Measurements from ENCODE around the gene TRHDE. TPM values are rescaled to one million over a fixed set of nuclear protein-coding genes. Genes with fewer than 3 reads are reported as not detected.

The TRHDE gene
- total and polyA plus RNA-seq, 9 of the 15 experiments (the other 6 are each of a cell fraction or from before 2014, with no cell fraction given): 0.03 to 0.29 (median 0.09) TPM

DNA sequence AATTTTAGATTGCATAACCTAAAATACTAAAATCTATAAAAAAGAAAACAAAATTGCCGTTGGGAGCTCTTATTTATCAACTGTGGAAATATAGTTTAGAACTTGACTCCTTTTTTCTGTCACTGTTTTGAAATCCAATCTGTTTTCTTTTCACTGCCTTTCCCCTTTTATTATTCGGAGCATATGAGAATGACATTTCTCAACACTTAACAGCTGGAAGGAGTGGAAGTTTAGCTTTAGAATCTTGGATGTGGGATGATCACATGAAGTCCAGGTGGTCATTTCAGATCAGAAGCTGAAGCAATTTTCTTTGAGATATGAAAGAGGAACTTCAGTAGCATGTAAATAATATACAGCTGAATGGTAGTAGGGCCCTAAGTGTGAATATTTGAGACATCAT is 16.7 kb downstream of the TRHDE start:
- Histone ChIP-seq H3K4me1 (replicated peaks in 1 of 2; ENCODE audit: control insufficient read depth in 2 of 2, insufficient read depth in 2 of 2, low read length in 2 of 2) (no peaks in the 10 kb centered on the region), H4K20me1 (replicated peaks; ENCODE audit: control insufficient read depth, insufficient read depth, low read length) (no peaks in the 10 kb centered on the region), H3K79me2 (ENCODE audit: control insufficient read depth, insufficient read depth, low read length) (no peaks in the 10 kb centered on the region), H3K36me3 (ENCODE audit: control insufficient read depth, insufficient read depth, low read length) (no peaks in the 10 kb centered on the region), H2AFZ (ENCODE audit: low read depth, low read length) (no peak overlapping the region), H3K27me3 (ENCODE audit: control insufficient read depth in 2 of 2, insufficient read depth in 2 of 2, low read length in 2 of 2) (no peaks in the 10 kb centered on the region), H3K27ac (ENCODE audit: extremely low read depth, low read depth, low read length) (no peak overlapping the region), H3K4me2 (ENCODE audit: insufficient read depth, low read length) (no peak overlapping the region), H3K9ac (ENCODE audit: insufficient read depth in 1 of 2, low read depth in 2 of 2, low read length in 2 of 2) (no peak overlapping the region), H3K9me1 (ENCODE audit: control insufficient read depth, insufficient read depth, low read length) (no peaks in the 10 kb centered on the region), H3K9me3 (replicated peaks; ENCODE audit: control insufficient read depth, insufficient read depth, low read depth, low read length) (no peaks in the 10 kb centered on the region), H3K4me3 (no peak overlapping the region)
- no TSS peak for BruUV-seq (replicated peaks)
- intact Hi-C loops (cut with micrococcal nuclease) (no loop called here), in situ Hi-C loops (cut with MboI) (no loop called here)
- WGBS (ENCODE audit: insufficient coverage, low coverage, missing lambda C conversion rate): 11% methylated on average over 2 of the region's 2 CpGs
- POLR2A ChIA-PET: no interaction called here
- DNase-seq (ENCODE audit: extremely low read depth in 1 of 4, low spot score in 3 of 4) (no peak), ATAC-seq (no peak), FAIRE-seq (no peak)
- CTCF ChIA-PET (ENCODE audit: low intra/inter-chr PET ratio): no interaction called here
- TF ChIP-seq KDM2B (CRISPR knock-in tag; IDR thresholded peaks at IDR 0.05) (no peak), RBBP5 (IDR thresholded peaks at IDR 0.05; ENCODE audit: borderline replicate concordance, insufficient read depth, low read length, poor library complexity, severe bottlenecking) (no peak), POLR2A (conservative IDR thresholded peaks at IDR 0.05) (no peak), KLF10 (CRISPR knock-in tag; IDR thresholded peaks at IDR 0.05) (no peak), ETS2 (tag; IDR thresholded peaks at IDR 0.05; ENCODE audit: borderline replicate concordance, poor library complexity, severe bottlenecking) (no peak), MTA1 (IDR thresholded peaks at IDR 0.05; ENCODE audit: borderline replicate concordance) (no peak), DNMT1 (IDR thresholded peaks at IDR 0.05) (no peak), CHD4 (IDR thresholded peaks at IDR 0.05; ENCODE audit: insufficient read depth, insufficient replicate concordance, low read depth, low read length, poor library complexity, severe bottlenecking) (no peak), ZNF217 (CRISPR knock-in tag; IDR thresholded peaks at IDR 0.05) (no peak)
- TF ChIP-seq, protein P1, sequence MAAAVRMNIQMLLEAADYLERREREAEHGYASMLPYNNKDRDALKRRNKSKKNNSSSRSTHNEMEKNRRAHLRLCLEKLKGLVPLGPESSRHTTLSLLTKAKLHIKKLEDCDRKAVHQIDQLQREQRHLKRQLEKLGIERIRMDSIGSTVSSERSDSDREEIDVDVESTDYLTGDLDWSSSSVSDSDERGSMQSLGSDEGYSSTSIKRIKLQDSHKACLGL (CRISPR knock-in tag; IDR thresholded peaks at IDR 0.05; ENCODE audit: borderline replicate concordance, poor library complexity, severe bottlenecking): no peak
- TF ChIP-seq, protein P2, sequence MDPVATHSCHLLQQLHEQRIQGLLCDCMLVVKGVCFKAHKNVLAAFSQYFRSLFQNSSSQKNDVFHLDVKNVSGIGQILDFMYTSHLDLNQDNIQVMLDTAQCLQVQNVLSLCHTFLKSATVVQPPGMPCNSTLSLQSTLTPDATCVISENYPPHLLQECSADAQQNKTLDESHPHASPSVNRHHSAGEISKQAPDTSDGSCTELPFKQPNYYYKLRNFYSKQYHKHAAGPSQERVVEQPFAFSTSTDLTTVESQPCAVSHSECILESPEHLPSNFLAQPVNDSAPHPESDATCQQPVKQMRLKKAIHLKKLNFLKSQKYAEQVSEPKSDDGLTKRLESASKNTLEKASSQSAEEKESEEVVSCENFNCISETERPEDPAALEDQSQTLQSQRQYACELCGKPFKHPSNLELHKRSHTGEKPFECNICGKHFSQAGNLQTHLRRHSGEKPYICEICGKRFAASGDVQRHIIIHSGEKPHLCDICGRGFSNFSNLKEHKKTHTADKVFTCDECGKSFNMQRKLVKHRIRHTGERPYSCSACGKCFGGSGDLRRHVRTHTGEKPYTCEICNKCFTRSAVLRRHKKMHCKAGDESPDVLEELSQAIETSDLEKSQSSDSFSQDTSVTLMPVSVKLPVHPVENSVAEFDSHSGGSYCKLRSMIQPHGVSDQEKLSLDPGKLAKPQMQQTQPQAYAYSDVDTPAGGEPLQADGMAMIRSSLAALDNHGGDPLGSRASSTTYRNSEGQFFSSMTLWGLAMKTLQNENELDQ (CRISPR knock-in tag; IDR thresholded peaks at IDR 0.05; ENCODE audit: borderline replicate concordance): no peak
- TF ChIP-seq, protein P3, sequence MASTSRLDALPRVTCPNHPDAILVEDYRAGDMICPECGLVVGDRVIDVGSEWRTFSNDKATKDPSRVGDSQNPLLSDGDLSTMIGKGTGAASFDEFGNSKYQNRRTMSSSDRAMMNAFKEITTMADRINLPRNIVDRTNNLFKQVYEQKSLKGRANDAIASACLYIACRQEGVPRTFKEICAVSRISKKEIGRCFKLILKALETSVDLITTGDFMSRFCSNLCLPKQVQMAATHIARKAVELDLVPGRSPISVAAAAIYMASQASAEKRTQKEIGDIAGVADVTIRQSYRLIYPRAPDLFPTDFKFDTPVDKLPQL (IDR thresholded peaks at IDR 0.05; ENCODE audit: extremely low read depth, insufficient read length): no peak
- TF ChIP-seq, protein P4, sequence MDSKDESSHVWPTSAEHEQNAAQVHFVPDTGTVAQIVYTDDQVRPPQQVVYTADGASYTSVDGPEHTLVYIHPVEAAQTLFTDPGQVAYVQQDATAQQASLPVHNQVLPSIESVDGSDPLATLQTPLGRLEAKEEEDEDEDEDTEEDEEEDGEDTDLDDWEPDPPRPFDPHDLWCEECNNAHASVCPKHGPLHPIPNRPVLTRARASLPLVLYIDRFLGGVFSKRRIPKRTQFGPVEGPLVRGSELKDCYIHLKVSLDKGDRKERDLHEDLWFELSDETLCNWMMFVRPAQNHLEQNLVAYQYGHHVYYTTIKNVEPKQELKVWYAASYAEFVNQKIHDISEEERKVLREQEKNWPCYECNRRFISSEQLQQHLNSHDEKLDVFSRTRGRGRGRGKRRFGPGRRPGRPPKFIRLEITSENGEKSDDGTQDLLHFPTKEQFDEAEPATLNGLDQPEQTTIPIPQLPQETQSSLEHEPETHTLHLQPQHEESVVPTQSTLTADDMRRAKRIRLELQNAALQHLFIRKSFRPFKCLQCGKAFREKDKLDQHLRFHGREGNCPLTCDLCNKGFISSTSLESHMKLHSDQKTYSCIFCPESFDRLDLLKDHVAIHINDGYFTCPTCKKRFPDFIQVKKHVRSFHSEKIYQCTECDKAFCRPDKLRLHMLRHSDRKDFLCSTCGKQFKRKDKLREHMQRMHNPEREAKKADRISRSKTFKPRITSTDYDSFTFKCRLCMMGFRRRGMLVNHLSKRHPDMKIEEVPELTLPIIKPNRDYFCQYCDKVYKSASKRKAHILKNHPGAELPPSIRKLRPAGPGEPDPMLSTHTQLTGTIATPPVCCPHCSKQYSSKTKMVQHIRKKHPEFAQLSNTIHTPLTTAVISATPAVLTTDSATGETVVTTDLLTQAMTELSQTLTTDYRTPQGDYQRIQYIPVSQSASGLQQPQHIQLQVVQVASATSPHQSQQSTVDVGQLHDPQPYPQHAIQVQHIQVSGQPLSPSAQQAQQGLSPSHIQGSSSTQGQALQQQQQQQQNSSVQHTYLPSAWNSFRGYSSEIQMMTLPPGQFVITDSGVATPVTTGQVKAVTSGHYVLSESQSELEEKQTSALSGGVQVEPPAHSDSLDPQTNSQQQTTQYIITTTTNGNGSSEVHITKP (IDR thresholded peaks at IDR 0.05; ENCODE audit: partially characterized antibody): no peak
